ENCODE measurements around the gene MRPL51. TPM values are rescaled to one million over a fixed set of nuclear protein-coding genes. Genes with fewer than 3 reads are reported as not detected.
"Not testable (repeated sequence)": the region's sequence is repeated elsewhere in the genome, so short reads cannot be mapped to it uniquely, and the experiment has no call there.

Gene MRPL51
- total RNA-seq, 1 donor = 68.8 TPM

- Histone ChIP-seq H3K27ac (ENCODE audit: low read depth, low read length) (peak within 1 kb of the TSS; percentile 97), H4K20me1 (ENCODE audit: insufficient read depth, low read length) (no peaks in the 10 kb centered on the region), H3K4me3 (ENCODE audit: insufficient read depth, low read length) (peak within 1 kb of the TSS; percentile 81), H3K36me3 (ENCODE audit: insufficient read depth, low read length) (peaks cover 23% of the 10 kb centered on the region), H3K79me2 (ENCODE audit: insufficient read depth, low read length) (peaks cover 48% of the 10 kb centered on the region), H3K27me3 (ENCODE audit: insufficient read depth, low read length) (no peaks in the 10 kb centered on the region), H3K4me2 (ENCODE audit: insufficient read depth, low read length) (peak within 1 kb of the TSS; percentile 100), H3K9me3 (ENCODE audit: low read depth, low read length) (no peaks in the 10 kb centered on the region), H2AFZ (ENCODE audit: low read length) (peak within 1 kb of the TSS; percentile 95), H3K4me1 (ENCODE audit: insufficient read depth, low read length) (peaks cover 21% of the 10 kb centered on the region)
- no peak for TF ChIP-seq CTCF (IDR thresholded peaks at IDR 0.05; ENCODE audit: extremely low read depth, low read depth, low read length)
- DNase-seq (ENCODE audit: insufficient read length, low spot score, missing footprints) = peak; percentile 97
These were observed 615 bp upstream of the MRPL51 start, which contains the start of gene NCAPD2 for GRCh38 chr12:6493497-6494257. Gene NCAPD2 (plus strand): TSS chr12:6494102. CDS start chr12:6495099, 997 bp downstream.

GRCh38 chr12:6490673-6491072 lies 2.4 kb downstream of the MRPL51 start:
- not testable (repeated sequence) for H2AFZ ChIP-seq (ENCODE audit: low read length); H3K27me3 ChIP-seq (ENCODE audit: insufficient read depth, low read length); H4K20me1 ChIP-seq (ENCODE audit: insufficient read depth, low read length); H3K4me3 ChIP-seq (ENCODE audit: insufficient read depth, low read length); H3K27ac ChIP-seq (ENCODE audit: low read depth, low read length); H3K4me2 ChIP-seq (ENCODE audit: insufficient read depth, low read length); DNase-seq (ENCODE audit: insufficient read length, low spot score, missing footprints); H3K9me3 ChIP-seq (ENCODE audit: low read depth, low read length)
- Histone ChIP-seq H3K79me2 (ENCODE audit: insufficient read depth, low read length) (peaks cover 28% of the 10 kb centered on the region), H3K4me1 (ENCODE audit: insufficient read depth, low read length) (peaks cover 21% of the 10 kb centered on the region), H3K36me3 (ENCODE audit: insufficient read depth, low read length) (peaks cover 10% of the 10 kb centered on the region)

DNA sequence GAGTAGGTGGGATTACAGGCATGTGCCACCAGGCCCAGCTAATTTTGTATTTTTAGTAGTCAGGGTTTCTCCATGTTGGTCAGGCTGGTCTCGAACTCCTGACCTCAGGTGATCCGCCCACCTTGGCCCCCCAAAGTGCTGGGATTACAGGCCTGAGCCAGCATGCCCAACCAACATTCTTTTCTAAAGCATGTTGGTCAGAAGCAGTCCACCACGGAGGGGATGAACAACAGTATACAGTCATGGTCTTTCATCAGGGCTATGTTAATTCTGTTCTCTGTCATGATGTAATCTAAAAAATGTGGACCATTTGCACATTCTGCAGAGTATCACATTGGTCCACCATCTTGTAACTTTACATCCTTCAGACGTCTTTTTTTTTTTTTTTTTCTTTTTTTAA lies 3.6 kb downstream of the MRPL51 start:
- no peak overlapping the region for H3K27ac ChIP-seq (ENCODE audit: low read depth, low read length)
- H3K36me3 ChIP-seq (ENCODE audit: insufficient read depth, low read length) = peaks cover 10% of the 10 kb centered on the region
- H3K4me1 ChIP-seq (ENCODE audit: insufficient read depth, low read length) = peaks cover 10% of the 10 kb centered on the region
- no peaks in the 10 kb centered on the region for H4K20me1 ChIP-seq (ENCODE audit: insufficient read depth, low read length)
- H3K79me2 ChIP-seq (ENCODE audit: insufficient read depth, low read length) = peaks cover 16% of the 10 kb centered on the region
- no peak overlapping the region for H3K4me3 ChIP-seq (ENCODE audit: insufficient read depth, low read length)
- DNase-seq (ENCODE audit: insufficient read length, low spot score, missing footprints) = no peak
- no peaks in the 10 kb centered on the region for H3K27me3 ChIP-seq (ENCODE audit: insufficient read depth, low read length)
- H2AFZ ChIP-seq (ENCODE audit: low read length) = no peak overlapping the region
- H3K4me2 ChIP-seq (ENCODE audit: insufficient read depth, low read length) = no peak overlapping the region
- no peaks in the 10 kb centered on the region for H3K9me3 ChIP-seq (ENCODE audit: low read depth, low read length)
- TF ChIP-seq CTCF (IDR thresholded peaks at IDR 0.05; ENCODE audit: extremely low read depth, low read depth, low read length) = no peak

GRCh38 chr12:6488240-6488639 lies 4.8 kb downstream of the MRPL51 start:
- Histone ChIP-seq H4K20me1 (ENCODE audit: insufficient read depth, low read length) (no peaks in the 10 kb centered on the region), H2AFZ (ENCODE audit: low read length) (no peak overlapping the region), H3K27me3 (ENCODE audit: insufficient read depth, low read length) (no peaks in the 10 kb centered on the region), H3K4me3 (ENCODE audit: insufficient read depth, low read length) (no peak overlapping the region), H3K4me1 (ENCODE audit: insufficient read depth, low read length) (peaks cover 8% of the 10 kb centered on the region), H3K9me3 (ENCODE audit: low read depth, low read length) (no peaks in the 10 kb centered on the region), H3K79me2 (ENCODE audit: insufficient read depth, low read length) (peaks cover 13% of the 10 kb centered on the region), H3K4me2 (ENCODE audit: insufficient read depth, low read length) (no peak overlapping the region), H3K36me3 (ENCODE audit: insufficient read depth, low read length) (peaks cover 10% of the 10 kb centered on the region), H3K27ac (ENCODE audit: low read depth, low read length) (no peak overlapping the region)
- TF ChIP-seq CTCF (IDR thresholded peaks at IDR 0.05; ENCODE audit: extremely low read depth, low read depth, low read length) = no peak
- no peak for DNase-seq (ENCODE audit: insufficient read length, low spot score, missing footprints)

All from osteoblast (primary cell).